ENCODE data around the gene ERLEC1.

DNA sequence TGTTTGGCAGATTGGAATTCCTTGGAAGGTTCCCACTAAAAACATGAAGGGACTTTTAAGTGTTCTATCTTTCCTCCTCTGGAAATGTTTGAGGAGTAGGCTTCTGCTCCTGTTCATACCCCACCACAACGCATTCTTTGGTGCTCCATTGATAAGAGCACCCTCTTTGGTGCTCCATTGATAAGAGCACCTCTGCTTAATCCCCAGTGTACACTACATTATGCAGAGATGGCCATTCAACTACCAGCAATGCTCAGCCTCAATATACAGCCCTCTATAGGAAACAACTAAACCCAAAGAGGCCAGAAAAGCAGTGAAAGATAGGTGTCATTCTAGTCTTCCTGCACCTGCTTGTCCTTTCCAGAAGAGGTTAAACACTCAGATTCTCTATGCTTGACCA is 21.1 kb upstream of the ERLEC1 start:
- no peak for TF ChIP-seq EZH2 (IDR thresholded peaks at IDR 0.05; ENCODE audit: borderline replicate concordance, low read length)
- TF ChIP-seq, protein P1, sequence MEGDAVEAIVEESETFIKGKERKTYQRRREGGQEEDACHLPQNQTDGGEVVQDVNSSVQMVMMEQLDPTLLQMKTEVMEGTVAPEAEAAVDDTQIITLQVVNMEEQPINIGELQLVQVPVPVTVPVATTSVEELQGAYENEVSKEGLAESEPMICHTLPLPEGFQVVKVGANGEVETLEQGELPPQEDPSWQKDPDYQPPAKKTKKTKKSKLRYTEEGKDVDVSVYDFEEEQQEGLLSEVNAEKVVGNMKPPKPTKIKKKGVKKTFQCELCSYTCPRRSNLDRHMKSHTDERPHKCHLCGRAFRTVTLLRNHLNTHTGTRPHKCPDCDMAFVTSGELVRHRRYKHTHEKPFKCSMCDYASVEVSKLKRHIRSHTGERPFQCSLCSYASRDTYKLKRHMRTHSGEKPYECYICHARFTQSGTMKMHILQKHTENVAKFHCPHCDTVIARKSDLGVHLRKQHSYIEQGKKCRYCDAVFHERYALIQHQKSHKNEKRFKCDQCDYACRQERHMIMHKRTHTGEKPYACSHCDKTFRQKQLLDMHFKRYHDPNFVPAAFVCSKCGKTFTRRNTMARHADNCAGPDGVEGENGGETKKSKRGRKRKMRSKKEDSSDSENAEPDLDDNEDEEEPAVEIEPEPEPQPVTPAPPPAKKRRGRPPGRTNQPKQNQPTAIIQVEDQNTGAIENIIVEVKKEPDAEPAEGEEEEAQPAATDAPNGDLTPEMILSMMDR (IDR thresholded peaks at IDR 0.05; ENCODE audit: low read length) = no peak

All from OCI-LY1 (cell line).